ENCODE data around the gene STAT6. TPM values are rescaled to one million over a fixed set of nuclear protein-coding genes. Genes with fewer than 3 reads are reported as not detected.

The STAT6 gene
- total and polyA plus RNA-seq, 2 of the 8 experiments (the other 6 are each of a cell fraction or from before 2014, with no cell fraction given) = 32.9 to 38.7 TPM

DNA sequence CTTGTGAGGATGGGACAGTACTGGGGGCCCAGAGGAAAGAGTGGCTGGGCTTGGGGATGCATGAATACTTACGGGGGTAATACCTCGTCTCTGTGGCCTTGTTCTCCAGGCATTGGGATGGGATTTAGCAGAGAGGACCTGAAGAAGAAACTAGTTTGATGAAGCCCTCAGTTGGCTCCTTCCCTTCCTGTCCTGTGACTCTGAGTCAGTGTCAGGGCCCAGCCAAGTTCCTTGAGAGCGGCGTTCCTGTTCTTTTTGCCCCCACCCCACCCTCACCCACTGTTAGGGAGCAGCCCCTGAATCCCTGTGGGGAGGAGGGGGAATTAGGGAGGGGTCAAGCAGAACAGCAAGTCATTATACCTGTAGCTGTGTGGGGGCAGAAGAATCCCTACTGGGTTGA is 41.5 kb upstream of the STAT6 start:
- no peak overlapping the region for H3K4ac ChIP-seq (replicated peaks; ENCODE audit: insufficient read length, low read depth, low read length)
- H3K36me3 ChIP-seq (ENCODE audit: control insufficient read depth in 2 of 4, insufficient read depth in 4 of 4, low read length in 3 of 4) = peaks cover 20 to 48% (median 41%) of the 10 kb centered on the region in 4 experiments; a peak in 7 of 8 replicates
- no peak overlapping the region for H4K8ac ChIP-seq (ENCODE audit: extremely low read depth, insufficient read depth, low read length)
- no peak overlapping the region for H2BK15ac ChIP-seq (ENCODE audit: low read length)
- H3K18ac ChIP-seq (ENCODE audit: extremely low read depth, low read length) = no peak overlapping the region
- H4K20me1 ChIP-seq (replicated peaks in 1 of 2; ENCODE audit: control insufficient read depth in 1 of 2, insufficient read depth in 2 of 2, low read length in 2 of 2) = peaks cover 7 to 13% of the 10 kb centered on the region in 2 experiments
- H3K14ac ChIP-seq (ENCODE audit: insufficient read length) = no peak overlapping the region
- H2BK12ac ChIP-seq (ENCODE audit: low read depth, low read length) = no peak overlapping the region
- H3K4me1 ChIP-seq (replicated peaks in 1 of 4; ENCODE audit: control insufficient read depth in 3 of 4, insufficient read depth in 4 of 4, low read length in 3 of 4) = peaks cover 0 to 4% (median 1%) of the 10 kb centered on the region in 4 experiments; a peak in 3 of 7 replicates
- no peak overlapping the region for H4K91ac ChIP-seq (replicated peaks; ENCODE audit: insufficient read length, low read length)
- ChIA-PET POLR2A (ENCODE audit: partially characterized antibody) (interaction anchor here (0.7 to 3.8 kb wide), 6 partner anchors 9 to 74 kb away, joined by 3 to 14 read pairs (median 5); no protein-coding TSS in a partner anchor), CTCF (ENCODE audit: partially characterized antibody) (interaction anchor here (1.0 to 10.6 kb wide), 2 partner anchors 19 to 28 kb away, joined by 4 to 150 read pairs; no protein-coding TSS in a partner anchor)
- DNase-seq (ENCODE audit: low read depth in 1 of 2, low spot score in 2 of 2) (no peak), FAIRE-seq (no peak)
- H2BK5ac ChIP-seq (ENCODE audit: low read depth, low read length) = no peak overlapping the region
- H3K79me2 ChIP-seq (ENCODE audit: control insufficient read depth in 1 of 2, insufficient read depth in 2 of 2, low read length in 2 of 2) = no peaks in the 10 kb centered on the region
- WGBS, 2 experiments (ENCODE audit: extremely low coverage in 1 of 2, insufficient coverage in 1 of 2, insufficient read length in 1 of 2, insufficient replicate concordance in 2 of 2, low coverage in 1 of 2, low lambda C conversion rate in 2 of 2, missing lambda C conversion rate in 1 of 2) = 68% methylated on average over 4 of the region's 4 CpGs; no CpG with 5 or more reads in 1 of the 2 experiments
- no peak overlapping the region for H3K4me3 ChIP-seq (ENCODE audit: extremely low read depth in 1 of 4, insufficient read depth in 2 of 4, low read depth in 3 of 4, low read length in 4 of 4)
- H3K9me3 ChIP-seq (ENCODE audit: insufficient read depth in 2 of 2, low read depth in 1 of 2, low read length in 1 of 2) = no peaks in the 10 kb centered on the region
- peaks cover 2% of the 10 kb centered on the region; the same call in 1 of the 2 replicates for H3K79me1 ChIP-seq (ENCODE audit: low read depth, low read length)
- H4K5ac ChIP-seq (ENCODE audit: insufficient read length, low read depth, low read length) = no peak overlapping the region
- H3K56ac ChIP-seq (replicated peaks; ENCODE audit: insufficient read length, low read depth, low read length) = no peak overlapping the region
- H3K23ac ChIP-seq (ENCODE audit: insufficient read length) = no peak overlapping the region
- no peak overlapping the region for H3K9ac ChIP-seq (replicated peaks in 1 of 4; ENCODE audit: extremely low read depth in 1 of 4, low read depth in 3 of 4, low read length in 3 of 4)
- H3K27me3 ChIP-seq (replicated peaks in 1 of 4; ENCODE audit: control insufficient read depth in 3 of 4, extremely low read depth in 1 of 4, insufficient read depth in 3 of 4, low read length in 3 of 4) = no peaks in the 10 kb centered on the region
- no peak overlapping the region for H2BK20ac ChIP-seq (ENCODE audit: low read length)
- no peak overlapping the region for H2AK5ac ChIP-seq (ENCODE audit: low read depth, low read length)
- no peak overlapping the region for H3K4me2 ChIP-seq (ENCODE audit: insufficient read depth in 1 of 2, low read depth in 2 of 2, low read length in 2 of 2)
- no peak overlapping the region for H2BK120ac ChIP-seq (replicated peaks; ENCODE audit: low read depth, low read length)
- no peak overlapping the region for H3K27ac ChIP-seq (ENCODE audit: low read depth, low read length)
- H2AFZ ChIP-seq (ENCODE audit: low read length) = no peak overlapping the region
- TF ChIP-seq TEAD4 (IDR thresholded peaks at IDR 0.05; ENCODE audit: low read depth, low read length) = no peak
- no peak for TF ChIP-seq BCL11A (IDR thresholded peaks at IDR 0.05; ENCODE audit: low read depth in 2 of 2, low read length in 2 of 2)
- no peak for TF ChIP-seq CTBP2 (IDR thresholded peaks at IDR 0.05; ENCODE audit: borderline replicate concordance, insufficient read depth, insufficient read length, low read length)
- TF ChIP-seq, protein P1, sequence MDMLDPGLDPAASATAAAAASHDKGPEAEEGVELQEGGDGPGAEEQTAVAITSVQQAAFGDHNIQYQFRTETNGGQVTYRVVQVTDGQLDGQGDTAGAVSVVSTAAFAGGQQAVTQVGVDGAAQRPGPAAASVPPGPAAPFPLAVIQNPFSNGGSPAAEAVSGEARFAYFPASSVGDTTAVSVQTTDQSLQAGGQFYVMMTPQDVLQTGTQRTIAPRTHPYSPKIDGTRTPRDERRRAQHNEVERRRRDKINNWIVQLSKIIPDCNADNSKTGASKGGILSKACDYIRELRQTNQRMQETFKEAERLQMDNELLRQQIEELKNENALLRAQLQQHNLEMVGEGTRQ (IDR thresholded peaks at IDR 0.05; ENCODE audit: low read length) = no peak
- no peak for TF ChIP-seq CBX8 (IDR thresholded peaks at IDR 0.05; ENCODE audit: borderline replicate concordance, low read depth, low read length)
- TF ChIP-seq PHF8 (conservative IDR thresholded peaks at IDR 0.05; ENCODE audit: low read depth, low read length) = no peak
- TF ChIP-seq BRCA1 (IDR thresholded peaks at IDR 0.05; ENCODE audit: low read depth, low read length) = no peak
- no peaks in the 10 kb centered on the region for H3K23me2 ChIP-seq (ENCODE audit: low read depth, low read length)

Data from H1 (cell line).